Activated B cell treated with CpG ODN at 0.5 μM for 24 hours (primary cell): Measurements from ENCODE around the gene IL37. TPM values are rescaled to one million over a fixed set of nuclear protein-coding genes. Genes with fewer than 3 reads are reported as not detected.

Experiments
- ATAC-seq: fragments of 200-7000 bp; cut with Tn5 transposase; one replicate; pipeline ENCODE4 v1.10.0; 2021; ENCODE audit warnings: low read depth, mild to moderate bottlenecking, moderate library complexity
- CTCF ChIA-PET: fragments of 350-600 bp; sonication (Branson Sonifier 250); formaldehyde crosslinking; loops from one replicate; lab custom pipeline; 2021; ENCODE audit warnings: antibody characterized with exemption; lab: Charles Lee
- POLR2A ChIA-PET: fragments of 350-600 bp; sonication (Branson Sonifier 250); formaldehyde crosslinking; loops from one replicate; lab custom pipeline; 2021; ENCODE audit warnings: antibody characterized with exemption; lab: Charles Lee
- DNase-seq: peaks from one replicate; pipeline ENCODE4 v3.0.0; 2022
- H3K27ac Mint-ChIP-seq: one replicate; pipeline ENCODE4 v1.8.0; 2020; ENCODE audit warnings: mixed read lengths
- H3K27me3 Mint-ChIP-seq: one replicate; pipeline ENCODE4 v1.8.0; 2021; ENCODE audit warnings: mixed read lengths
- H3K36me3 Mint-ChIP-seq: one replicate; pipeline ENCODE4 v1.8.0; 2021; ENCODE audit warnings: low read depth, mixed read lengths
- H3K4me1 Mint-ChIP-seq: one replicate; pipeline ENCODE4 v1.8.0; 2021; ENCODE audit warnings: mixed read lengths
- H3K4me3 Mint-ChIP-seq: one replicate; pipeline ENCODE4 v1.8.0; 2020; ENCODE audit warnings: mild to moderate bottlenecking, mixed read lengths
- H3K9me3 Mint-ChIP-seq: one replicate; pipeline ENCODE4 v1.8.0; 2020; ENCODE audit warnings: mixed read lengths
- CTCF ChIP-seq: fragments of 200-600 bp; IDR thresholded peaks from one replicate; pipeline ENCODE4 v1.8.0; 2022; ENCODE audit warnings: antibody characterized with exemption, mild to moderate bottlenecking
- intact Hi-C: fragments of 100-400 bp; cut with micrococcal nuclease; formaldehyde crosslinking; loops from one replicate; pipeline ENCODE4 v1.15.1; 2024
- total RNA-seq: library from RNA; stranded (reverse); gene quantifications from 2 replicates; pipeline ENCODE4 v1.2.3, GENCODE V29; 2022

IL37 gene
- total RNA-seq, 1 donor from 2014 or later: not detected

DNA sequence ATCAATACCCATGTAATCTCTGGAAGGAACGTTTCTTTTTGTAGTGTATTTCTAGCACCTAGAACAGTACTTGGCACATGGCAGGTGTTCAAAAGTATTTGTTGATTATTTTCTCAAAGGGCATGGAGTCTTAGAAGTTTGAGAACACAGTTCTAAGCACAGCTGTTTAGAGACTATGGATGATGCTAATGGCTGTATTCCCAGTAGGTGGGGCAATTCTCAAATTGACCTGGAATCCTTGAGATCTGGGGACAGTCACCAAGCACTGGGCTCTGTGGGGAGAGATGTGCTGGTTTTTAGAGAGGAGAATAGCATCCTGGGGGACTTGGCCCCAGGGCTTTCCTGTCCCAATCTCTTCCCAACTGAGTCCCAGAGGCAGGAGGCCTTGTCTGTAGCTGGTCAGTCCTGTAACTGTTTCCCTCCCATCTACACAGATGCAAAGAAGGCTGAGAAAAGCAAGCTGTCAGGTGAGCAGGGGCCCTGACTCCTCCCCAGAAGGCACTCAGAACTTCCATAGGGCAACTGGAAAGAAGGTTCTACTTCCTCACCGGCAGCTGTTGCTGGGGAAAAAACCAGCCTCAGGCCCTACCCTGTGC, 49.4 kb downstream of the IL37 start:
- POLR2A ChIA-PET: no interaction called here
- Mint-ChIP-seq H3K27me3 (no peaks in the 10 kb centered on the region), H3K9me3 (no peaks in the 10 kb centered on the region), H3K27ac (no peak overlapping the region), H3K4me1 (no peaks in the 10 kb centered on the region), H3K36me3 (no peaks in the 10 kb centered on the region), H3K4me3 (no peak overlapping the region)
- ATAC-seq (no peak), DNase-seq (no peak)
- intact Hi-C loops: no loop called here
- CTCF ChIA-PET: interaction anchor here (1.0 to 3.8 kb wide), 4 partner anchors 14 to 233 kb away, joined by 3 to 22 read pairs (median 14); no protein-coding TSS in a partner anchor
- no peak for TF ChIP-seq CTCF

- no peak overlapping the region for H3K27ac Mint-ChIP-seq
- intact Hi-C loops: no loop called here
- CTCF ChIA-PET: interaction anchor here (1.0 to 3.8 kb wide), 2 partner anchors 15 to 16 kb away, joined by 3 to 19 read pairs; no protein-coding TSS in a partner anchor
- no peak for TF ChIP-seq CTCF
- POLR2A ChIA-PET: no interaction called here
- H3K4me3 Mint-ChIP-seq: no peak overlapping the region
- no peaks in the 10 kb centered on the region for H3K36me3 Mint-ChIP-seq
- no peaks in the 10 kb centered on the region for H3K4me1 Mint-ChIP-seq
- H3K27me3 Mint-ChIP-seq: no peaks in the 10 kb centered on the region
- ATAC-seq (no peak), DNase-seq (no peak)
- H3K9me3 Mint-ChIP-seq: no peaks in the 10 kb centered on the region
Measured at GRCh38 chr2:112962308-112963175, 51.6 kb downstream of the IL37 start.

- H3K27ac Mint-ChIP-seq: no peak overlapping the region
- POLR2A ChIA-PET: no interaction called here
- no peaks in the 10 kb centered on the region for H3K4me1 Mint-ChIP-seq
- TF ChIP-seq CTCF: no peak
- intact Hi-C loops: no loop called here
- ATAC-seq: no peak
- no peak overlapping the region for H3K4me3 Mint-ChIP-seq
- CTCF ChIA-PET: no interaction called here
- DNase-seq: no peak
- H3K9me3 Mint-ChIP-seq: no peaks in the 10 kb centered on the region
- H3K36me3 Mint-ChIP-seq: no peaks in the 10 kb centered on the region
- H3K27me3 Mint-ChIP-seq: no peaks in the 10 kb centered on the region
Measured at GRCh38 chr2:112967023-112967422, 56.1 kb downstream of the IL37 start.

Other genes starting within 250 kb of the IL37 start
- 1.4 and 2.1 TPM in 2 replicates for gene NT5DC4, start 190.1 kb upstream of the IL37 start, total RNA-seq
- gene CKAP2L, start 146.6 kb upstream of the IL37 start, total RNA-seq: 1.2 TPM in 2 replicates
- gene IL1A, start 126.7 kb upstream of the IL37 start, total RNA-seq: 1.4 and 1.9 TPM in 2 replicates
- gene IL1B, start 74.4 kb upstream of the IL37 start, total RNA-seq: 0.53 and 0.71 TPM in 2 replicates
- not detected in 2 replicates for gene IL36G, start 66.8 kb downstream of the IL37 start, total RNA-seq
- not detected in 2 replicates for gene IL36A, start 94.3 kb downstream of the IL37 start, total RNA-seq
- not detected in 2 replicates for gene IL36B, start 141.7 kb downstream of the IL37 start, total RNA-seq
- gene IL36RN, start 148.0 kb downstream of the IL37 start, total RNA-seq: not detected in 2 replicates
- not detected in 2 replicates for gene IL1F10, start 156.8 kb downstream of the IL37 start, total RNA-seq
- gene IL1RN, start 216.4 kb downstream of the IL37 start, total RNA-seq: 0.32 TPM in 1 of 2 replicates, not detected in the other